Measurements from ENCODE around the gene EXOC6B.

Gene EXOC6B

DNA sequence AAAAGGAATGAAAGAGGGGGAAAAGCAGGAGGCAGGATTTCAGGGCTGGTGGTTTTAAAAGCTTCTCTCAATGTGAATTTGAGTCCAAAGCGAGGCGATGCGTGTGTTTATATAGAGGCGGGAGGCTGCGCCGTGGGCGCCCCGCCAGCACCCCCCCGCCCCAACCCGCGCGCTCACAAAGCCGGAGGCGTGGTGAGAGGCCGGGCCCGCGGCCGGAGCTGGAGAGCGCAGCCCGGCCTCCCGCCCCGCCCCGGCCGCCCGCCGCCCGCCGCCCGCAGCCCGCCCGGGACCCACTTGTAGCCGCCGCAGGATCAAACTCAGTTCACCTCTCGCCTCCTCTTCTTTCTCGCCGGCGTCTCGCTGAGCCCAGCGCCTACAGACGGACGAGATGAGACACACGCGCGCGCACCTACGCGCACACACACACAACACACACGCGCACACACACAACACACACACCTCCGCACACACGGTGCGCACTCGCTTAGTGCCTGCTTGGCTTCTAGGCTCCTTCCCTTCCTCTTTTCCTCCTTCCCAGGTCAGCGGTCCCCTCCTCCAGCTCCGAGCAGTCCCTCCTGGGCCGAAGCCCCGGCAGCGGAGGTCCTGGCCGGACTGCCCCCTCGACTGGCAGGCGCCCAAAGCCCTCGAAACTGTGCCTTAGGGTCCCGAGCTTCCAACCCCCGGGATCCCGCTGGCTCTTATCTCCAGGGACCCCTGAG lies 676.8 kb downstream of the EXOC6B start:
- DNase-seq, result peak in 22 of 56 donors; percentile 19 to 73 (median 42)

DNA sequence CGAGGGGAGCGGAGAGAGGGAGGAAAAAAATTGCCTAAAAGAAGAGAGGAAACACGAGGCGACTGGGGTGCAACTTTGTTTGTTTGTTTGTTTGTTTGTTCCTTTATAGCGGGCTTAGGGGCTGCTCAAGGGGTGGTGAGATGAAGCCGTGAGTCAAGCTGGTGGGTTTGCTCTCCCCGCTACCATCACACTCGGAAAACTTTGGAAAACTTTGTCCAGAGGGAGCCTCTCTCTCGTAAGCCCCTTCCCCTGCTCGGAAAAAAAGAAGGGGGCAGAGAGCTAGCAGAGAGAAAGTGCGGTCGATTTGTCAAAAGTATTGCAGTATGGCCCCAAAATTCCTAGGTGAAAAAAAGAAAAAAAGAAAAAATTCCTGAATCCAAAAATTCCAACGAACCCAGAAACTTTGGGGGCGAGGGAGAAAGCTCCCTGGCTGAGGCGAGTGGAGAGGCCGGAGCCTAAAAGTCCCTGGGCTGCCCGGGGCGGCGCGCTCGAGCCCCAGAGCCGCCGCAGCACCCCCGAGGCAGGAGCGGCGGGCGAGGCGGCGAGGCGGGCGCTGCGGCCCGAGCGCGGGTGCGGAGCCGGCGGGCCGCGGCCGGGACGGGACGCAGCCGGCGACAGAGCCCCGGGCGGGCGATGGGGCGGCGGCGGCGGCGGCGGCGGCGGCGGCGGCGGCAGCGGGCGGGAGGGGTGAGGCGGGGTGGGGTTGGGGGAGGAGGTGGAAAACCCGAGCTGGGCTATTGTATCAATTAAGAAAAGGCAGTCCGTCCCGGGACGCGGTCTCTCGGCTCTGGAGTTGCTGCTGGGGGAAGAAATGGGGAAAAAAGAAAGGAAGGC lies 677.6 kb downstream of the EXOC6B start:
- peak in 1 of 56 donors; percentile 32 for DNase-seq

DNA sequence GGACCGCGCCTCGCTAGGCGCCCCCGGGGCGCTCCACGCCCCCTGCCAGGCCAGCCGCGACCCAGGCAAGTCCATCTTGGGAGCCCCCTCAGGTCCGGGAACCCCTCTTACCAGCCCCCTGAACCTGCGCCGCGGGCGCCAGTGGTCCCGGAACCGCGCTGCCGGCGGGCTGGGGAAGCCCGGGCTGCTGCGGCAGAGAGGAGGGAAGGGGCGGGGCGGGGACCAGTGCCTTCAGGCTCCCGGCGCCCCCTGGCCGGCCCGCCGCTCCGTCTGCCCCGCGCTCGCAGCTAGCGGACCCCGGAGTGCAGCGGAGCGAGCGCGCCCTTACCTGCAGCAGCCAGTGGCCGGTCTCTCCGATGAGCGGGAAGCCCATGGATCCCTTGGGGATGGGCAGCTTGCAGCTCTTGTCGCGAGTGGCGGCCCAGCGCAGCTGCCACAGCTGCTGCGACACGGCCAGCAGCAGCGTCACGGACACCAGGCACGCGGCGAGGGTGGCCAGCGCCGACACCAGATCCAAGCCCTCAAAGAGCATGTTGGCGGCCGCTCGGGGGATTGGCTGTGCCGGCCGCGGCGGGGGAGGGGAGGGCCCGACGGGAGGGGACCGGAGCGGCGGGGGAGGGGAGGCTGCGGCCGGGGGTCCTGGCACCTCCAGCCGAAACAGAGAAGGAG lies 678.4 kb downstream of the EXOC6B start, which contains the start of gene CYP26B1:
CYP26B1 (minus strand) TSS at position 560 of the 669 bp plus-strand sequence; CDS start at position 532, 28 bp downstream.
- DNase-seq, result peak in 12 of 56 donors; percentile 13 to 67 (median 36)

DNA sequence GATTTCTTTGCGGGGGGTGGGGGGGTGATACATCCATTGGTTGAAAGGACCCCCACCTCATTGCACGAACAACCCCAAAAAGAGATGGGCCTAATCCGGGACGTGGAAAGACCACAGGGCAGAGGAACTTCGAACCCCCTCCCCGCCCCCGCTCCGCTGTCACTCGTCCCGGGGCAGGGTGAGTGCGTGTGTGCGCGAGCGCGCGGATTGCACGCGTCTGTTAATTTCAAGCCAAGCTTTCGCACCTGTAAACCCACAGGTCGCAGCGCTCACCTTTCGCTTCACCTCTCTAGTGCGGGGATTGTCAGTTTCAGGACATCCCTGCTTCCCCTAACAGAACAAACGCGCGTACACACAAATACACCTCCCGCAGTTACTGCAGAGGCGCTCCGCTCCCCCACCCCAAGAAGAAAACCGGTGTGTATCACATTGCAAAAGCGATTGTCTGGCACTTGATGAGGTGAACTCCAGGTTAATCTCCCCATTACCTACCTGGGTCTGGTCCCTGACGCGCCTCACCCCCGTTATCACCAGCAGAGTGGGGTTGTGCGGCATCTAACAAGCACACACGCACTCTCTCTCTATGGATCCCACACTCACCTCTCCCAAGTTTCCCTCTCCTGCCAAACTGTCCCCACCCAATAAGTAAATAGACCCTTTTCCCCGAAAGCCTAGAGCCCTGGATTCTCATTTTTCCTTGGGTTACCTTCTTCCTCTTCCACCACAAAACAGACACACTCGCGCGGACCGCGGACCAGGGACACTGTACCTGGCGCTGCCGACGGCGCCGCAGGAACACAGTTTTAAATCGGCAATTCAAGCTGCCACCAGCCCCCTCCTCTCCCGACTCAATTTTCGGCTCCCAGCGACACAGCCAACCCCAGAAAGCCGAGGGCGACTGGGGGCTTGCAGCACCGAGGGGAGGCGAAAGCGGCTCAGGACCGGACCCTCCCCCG lies 679.2 kb downstream of the EXOC6B start:
- DNase-seq, result no peak

DNA sequence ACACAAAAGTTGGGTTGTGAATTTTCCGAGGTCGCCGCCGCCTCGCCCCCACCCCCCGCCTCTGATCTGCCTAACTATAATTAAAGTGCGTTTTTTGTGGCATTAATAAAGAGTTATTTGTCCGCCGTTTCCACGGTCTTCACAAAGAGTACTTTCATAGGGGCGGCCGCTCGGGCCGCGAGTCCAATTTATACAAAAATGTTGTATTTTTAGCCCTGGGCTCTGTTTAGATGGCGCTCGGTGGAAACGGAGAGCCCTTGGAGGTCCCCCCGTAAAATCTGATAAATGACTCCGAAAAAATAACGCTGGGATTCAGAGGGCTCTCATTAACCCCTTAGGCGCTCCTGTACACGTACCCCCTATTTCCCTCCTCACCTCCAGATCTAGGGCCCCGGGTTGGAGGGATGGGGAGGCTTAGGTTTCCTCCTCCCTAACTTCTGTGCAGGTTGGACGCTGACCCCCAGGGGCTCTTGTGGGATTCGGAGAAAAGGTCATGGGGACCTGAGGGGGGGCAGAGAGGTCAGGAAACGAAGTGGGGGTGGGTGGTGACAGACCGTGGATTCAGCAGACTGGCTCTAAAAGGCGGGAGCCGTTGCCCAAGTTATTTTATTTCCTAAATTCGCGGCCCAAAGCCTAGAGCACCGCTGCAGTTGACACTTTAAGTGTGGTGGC lies 680.0 kb downstream of the EXOC6B start:
- DNase-seq, result peak in 2 of 56 donors; percentile 29 to 47

DNA sequence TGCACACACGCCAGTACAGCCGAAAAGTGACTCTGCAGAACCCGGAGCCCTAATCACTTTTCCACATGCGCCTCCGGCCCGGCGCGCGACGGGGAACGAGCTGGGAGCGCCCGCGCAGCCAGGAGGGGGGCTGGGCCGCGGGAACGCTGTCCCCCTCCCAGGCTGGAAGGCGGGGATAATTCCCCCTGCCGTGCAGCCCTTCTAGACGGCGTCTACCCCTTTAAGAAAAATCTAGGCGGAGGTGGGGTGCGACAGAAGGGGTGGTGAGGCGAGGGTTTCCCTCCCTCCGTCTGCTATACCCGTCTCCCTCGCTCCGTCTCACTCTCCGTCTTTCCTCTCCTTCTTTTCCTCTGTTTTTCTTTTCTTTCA lies 680.6 kb downstream of the EXOC6B start:
- peak in 4 of 56 donors; percentile 28 to 50 (median 46) for DNase-seq

DNA sequence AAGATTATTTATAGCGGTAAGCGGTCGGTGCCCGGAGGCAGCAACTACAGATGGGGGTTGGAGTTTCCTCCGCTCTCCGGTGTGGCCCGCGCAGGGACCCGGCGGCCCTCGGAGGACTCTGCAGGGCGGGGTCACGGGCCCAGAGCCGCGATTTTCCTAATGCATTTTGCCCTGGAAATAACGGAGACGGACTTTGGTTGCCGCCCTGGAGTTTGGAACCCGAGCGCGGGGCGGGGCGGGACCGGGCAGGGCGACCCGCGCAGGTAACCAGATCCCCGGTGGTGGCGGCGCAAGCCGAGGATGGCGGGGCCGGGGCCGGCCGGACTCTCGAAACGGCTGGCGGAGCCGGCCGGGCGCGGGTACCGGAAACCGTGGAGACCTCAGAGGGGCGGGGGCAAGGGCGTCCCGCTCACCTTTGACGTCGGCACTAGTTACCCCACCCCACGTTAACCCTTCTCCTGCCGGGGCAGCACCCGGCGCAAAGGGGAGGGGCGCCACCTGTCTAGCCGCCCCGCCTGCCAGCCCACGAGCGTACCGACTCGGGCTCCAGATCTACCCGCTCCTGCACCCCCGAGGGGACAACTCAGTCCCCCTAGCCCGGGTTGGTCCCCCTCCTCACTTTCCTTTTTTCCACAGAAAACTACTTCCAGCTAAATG lies 681.1 kb downstream of the EXOC6B start:
- DNase-seq, result peak in 2 of 56 donors; percentile 27 to 49

DNA sequence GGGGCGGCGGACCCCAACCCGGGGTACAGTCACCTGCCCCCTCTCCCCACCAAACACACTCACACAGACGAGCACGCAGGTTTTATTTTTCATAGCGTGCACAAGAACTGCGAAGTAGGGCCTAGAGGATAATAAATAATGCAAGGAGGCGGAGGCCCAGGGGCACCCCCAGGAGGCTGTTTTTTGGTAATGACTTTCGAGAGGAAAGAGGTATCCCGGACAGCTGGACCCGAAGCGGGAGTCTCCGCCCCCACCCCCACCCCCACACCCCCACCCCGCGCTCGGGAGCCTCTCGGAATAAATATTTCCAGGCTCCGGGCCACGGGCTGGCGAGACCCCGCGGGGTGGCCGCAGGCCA lies 681.6 kb downstream of the EXOC6B start:
- peak in 2 of 56 donors; percentile 22 to 40 for DNase-seq

DNA sequence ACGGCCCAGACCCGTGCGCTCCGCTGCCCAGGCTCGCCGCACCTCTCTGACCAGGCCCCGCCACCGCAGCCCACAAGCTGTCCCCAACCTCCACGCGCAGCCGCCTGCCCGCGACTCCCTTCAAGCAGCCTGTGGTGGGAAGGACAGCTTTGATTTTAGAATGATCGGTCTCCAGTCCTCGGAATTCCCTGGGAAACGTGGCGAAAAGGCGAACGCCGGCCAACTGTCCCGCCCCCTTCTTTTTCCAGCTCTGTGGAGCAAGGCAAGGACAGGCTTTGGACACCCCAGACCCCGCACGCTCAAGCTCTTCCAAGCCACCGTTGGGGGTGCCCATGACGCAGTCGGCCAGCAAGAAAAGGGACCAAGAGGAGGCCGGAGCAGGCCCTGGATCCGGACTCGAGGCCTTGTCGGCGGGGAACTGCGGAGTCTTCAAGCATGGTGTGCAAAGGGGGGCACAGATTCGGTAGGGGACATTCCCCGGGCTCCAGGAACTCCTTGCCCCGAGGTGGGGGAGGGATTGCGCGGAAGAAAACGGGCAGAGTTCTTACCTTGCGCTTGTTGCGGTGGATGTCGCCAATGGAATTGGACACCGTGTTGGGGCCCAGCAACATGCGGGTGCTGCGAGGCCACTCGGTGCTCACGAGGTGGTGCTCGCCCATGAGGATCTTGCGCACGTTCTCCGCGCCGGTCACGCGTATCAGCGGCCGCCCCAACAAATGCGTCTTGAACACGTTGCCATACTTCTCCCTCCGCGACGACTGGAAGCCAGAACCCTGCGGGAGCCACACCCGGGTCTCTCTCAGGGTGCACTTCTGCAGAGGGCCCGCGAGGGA lies 682.2 kb downstream of the EXOC6B start:
- DNase-seq, result peak in 6 of 56 donors; percentile 17 to 61 (median 54)

DNA sequence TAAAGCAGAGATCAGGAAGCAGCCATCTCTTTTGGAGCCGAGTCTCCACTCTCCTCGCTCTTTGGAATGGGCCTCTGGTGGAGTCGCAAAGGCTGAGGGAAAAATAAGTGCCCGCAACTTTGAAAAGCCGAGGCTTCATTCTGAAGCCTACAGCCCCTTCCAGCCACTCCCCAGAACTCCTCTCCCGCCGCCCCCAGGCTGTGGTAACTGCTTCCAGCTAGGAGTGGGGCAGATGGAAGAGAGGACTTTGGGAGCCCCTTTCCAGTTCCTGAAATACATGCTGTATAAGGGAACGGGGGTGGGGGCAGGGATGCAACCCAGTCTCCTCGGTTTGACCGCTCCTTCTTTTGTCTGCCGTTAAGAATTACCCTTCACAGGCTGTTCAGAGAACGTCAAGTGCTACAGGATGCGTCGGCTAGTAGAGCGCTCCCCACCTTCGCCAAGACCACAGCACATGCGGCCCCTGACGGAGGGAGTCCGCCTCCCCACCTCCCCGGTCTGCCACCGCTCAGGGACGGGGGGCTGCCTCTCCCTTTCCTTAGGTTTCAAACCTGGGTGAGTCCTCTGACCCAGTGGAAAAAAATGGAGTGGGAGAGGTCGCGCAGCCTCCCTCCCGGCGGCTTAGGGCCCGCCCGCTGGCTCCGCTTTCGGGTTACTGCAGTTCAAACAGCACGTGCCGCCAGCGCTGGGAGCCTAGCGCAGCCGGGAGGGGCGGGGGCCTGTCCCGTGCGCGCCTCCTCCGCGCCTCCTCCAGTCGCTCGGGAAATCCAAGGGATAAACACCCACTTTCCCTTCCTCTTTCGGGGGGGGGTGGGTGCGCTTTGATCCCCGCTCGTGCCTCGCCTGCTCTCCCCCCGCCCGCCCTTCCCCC lies 683.0 kb downstream of the EXOC6B start:
- peak in 20 of 56 donors; percentile 5 to 72 (median 42) for DNase-seq

DNA sequence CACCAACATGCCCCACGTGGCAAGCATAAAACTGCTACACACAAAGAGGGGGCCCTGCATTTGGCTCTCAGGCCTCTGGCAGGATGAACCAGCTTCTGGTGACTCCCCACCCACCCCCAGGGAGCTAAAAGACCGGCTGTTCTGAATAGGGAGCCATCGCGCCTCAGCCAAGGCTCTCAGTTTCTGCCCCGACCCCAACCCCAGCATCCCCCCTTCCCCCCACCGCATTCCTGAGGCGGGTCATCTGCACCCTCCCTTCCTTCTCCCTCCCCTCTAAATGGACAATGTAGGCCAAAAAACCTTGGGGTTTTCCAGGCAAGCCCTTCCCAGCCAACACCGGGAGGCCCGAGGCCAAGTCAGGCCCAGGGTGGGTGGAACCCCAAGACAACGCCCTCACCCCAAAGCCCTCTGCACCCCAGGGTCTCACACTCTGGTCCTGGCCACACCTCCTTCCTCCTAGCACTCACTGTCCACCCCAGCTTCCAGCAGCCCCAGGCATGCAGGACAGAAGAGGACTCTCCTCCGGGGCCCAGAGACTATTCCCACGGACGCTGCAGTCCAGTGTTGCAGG lies 683.9 kb downstream of the EXOC6B start:
- DNase-seq, result no peak

DNA sequence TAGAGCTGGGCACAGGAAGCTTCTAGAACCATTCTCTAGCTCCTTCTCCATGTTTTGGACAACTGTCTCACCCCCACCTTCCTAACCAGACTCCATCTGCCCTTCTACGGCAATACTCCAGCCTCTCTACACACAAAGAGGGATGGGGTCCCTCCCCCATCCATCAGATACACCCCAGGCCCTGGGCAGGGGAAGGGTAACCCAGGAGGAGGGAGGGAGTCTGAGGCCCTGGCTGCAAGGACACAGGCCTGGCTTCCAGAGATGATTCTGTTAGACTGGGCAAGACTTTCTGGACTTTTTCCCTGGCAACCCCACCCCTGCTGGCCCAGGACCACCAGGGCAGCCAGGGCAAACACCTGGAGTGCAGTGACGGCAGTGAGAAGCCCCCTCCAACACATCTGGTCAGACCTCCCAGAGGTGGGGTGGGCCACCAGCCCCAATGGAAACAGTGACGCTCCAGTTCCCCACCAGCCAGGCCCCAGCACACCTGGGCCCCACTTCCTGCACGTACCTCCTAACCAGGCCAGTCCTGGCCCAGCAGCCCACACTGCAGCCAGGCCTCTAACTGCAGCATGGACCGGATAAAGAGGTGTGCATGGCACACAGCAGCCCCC lies 684.7 kb downstream of the EXOC6B start:
- no peak for DNase-seq

DNA sequence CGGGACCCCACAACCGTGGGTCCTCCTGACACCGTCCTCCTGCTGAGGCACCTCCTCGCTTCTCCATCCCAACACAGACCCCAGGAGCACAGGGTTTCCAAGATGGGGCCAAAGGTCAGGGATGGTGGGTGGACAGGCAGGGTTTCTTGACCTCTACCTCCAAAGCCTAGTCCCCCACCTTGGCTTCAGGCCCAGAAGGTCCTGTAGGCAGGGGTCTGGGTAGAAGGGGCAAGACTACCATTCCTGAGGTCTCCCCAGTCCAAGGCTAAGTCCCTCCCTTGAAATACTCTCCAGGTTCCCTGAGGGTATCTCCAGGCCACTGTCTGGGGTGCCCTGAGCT lies 685.2 kb downstream of the EXOC6B start:
- no peak for DNase-seq

DNA sequence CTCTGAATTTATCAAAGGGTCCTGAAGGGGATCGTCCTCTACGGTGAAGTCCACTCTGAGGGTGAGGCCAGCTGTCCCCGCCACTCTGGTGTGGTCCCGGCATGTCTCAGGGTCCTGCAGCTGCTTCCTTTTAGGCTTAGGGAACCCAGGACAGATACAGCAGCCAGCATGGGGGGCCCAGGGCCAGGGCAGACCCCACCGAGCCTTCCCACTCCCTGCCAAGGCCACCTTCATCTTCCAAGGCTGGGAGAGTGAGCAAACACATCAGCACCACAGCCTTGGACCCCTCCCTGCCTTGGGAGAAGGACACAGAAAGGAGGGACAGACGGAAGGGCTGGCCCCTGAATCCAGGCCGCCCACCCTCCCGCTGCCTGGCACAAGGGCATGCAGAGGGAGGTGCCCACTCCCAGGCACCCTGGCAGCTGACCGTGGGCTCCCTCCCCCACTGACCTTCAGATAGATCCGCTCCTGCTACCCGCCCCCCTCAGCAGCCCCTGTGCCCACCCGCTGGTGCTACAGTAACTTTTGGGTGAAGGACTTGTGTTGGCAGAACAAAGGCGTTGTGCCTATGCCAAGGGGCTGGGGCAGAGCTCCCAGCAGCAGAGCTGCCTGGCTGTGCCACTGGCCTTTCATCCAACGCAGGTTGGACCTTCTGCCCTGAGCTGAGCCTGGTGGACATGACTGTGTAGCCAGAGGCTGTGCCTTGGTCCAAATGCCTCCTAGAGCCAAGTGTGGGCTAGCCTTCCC lies 685.8 kb downstream of the EXOC6B start:
- DNase-seq, result no peak

DNA sequence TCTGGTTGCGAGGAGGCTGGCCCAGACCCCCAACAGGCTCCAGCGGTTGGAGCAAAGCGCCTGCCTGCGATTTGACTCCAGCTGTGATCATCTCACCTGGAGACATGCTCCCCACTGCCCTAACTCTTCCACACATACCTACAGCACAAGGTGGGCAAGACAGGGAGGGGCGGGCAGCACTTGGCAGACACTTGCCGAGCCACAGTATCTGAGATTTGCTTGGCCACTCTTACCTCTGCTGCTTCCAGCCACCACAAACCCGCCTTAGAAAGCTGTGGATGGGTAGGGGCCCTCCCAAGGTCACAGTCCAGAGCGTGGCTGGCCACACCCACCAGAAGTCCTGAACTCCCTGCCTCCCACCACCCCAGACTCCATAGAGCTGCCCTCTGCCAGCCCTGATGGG lies 686.4 kb downstream of the EXOC6B start:
- no peak for DNase-seq

DNA sequence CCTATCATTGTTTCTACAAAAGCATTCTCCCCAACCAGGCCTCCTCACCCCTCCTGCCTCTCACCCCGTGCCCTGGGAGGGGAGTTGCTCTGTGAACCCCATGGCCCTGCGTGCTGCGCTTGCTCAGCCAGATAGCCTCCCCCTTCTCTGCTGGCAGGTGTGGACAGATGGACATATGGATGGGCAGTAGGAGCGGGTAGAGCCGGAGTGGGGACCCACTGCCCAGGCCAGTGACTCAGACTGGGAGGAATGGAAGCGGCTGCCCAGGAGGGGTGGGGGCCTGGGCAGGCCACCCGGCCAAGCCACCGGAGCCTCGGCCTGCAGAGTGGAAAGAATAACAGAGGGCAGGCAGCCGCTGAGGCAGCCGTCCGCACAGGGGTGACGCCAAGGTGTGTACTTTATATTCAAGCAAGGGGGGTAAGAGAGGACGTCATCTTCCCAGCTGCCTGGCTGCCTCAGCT lies 686.9 kb downstream of the EXOC6B start:
- DNase-seq, result no peak
